ENCODE measurements around the gene GPRC5C. TPM values are rescaled to one million over a fixed set of nuclear protein-coding genes. Genes with fewer than 3 reads are reported as not detected.

GPRC5C gene
- total and polyA plus RNA-seq, 2 of the 13 experiments (the other 11 are each of a cell fraction or from before 2014, with no cell fraction given) = 85.6 to 300 TPM

DNA sequence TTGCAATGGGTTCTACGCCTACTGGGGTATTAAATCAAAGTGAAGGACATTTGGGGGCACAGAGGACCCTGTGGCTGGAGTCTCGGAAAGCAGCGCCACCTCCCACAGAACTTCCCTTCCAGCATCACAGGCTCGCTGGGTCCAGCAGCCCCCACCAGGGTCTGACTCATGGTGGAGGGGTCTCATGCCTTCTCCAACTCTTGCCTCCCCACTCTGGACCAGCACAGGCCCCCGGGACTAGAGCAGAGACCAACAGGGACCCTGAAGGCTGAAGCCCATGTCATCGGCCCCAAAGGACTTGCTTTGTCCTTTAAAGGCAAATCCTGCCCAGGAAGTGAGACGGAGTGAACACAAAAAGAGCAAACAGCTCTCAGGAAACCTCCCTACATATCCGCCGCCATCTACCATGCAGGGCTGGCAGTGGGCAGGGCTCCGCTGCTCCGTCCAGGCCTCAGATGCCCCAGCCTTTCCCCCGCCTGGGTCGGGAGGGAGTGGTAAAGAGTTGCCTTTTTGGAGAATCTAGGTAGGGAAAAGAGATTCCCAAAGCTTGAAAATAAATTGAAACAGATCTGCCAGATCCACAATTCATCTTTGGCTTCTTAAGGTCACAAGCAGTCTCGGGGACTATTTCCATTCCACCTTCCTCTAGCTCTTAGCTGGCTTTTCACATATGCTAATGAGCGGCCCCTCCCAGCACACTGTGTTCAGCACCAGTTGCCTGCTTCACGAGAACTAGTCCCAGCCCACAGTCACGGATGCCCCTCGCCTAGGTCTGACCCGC lies 2.1 kb upstream of the GPRC5C start (continued):
- TF ChIP-seq, protein P1, sequence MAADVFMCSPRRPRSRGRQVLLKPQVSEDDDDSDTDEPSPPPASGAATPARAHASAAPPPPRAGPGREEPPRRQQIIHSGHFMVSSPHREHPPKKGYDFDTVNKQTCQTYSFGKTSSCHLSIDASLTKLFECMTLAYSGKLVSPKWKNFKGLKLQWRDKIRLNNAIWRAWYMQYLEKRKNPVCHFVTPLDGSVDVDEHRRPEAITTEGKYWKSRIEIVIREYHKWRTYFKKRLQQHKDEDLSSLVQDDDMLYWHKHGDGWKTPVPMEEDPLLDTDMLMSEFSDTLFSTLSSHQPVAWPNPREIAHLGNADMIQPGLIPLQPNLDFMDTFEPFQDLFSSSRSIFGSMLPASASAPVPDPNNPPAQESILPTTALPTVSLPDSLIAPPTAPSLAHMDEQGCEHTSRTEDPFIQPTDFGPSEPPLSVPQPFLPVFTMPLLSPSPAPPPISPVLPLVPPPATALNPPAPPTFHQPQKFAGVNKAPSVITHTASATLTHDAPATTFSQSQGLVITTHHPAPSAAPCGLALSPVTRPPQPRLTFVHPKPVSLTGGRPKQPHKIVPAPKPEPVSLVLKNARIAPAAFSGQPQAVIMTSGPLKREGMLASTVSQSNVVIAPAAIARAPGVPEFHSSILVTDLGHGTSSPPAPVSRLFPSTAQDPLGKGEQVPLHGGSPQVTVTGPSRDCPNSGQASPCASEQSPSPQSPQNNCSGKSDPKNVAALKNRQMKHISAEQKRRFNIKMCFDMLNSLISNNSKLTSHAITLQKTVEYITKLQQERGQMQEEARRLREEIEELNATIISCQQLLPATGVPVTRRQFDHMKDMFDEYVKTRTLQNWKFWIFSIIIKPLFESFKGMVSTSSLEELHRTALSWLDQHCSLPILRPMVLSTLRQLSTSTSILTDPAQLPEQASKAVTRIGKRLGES (CRISPR knock-in tag; IDR thresholded peaks at IDR 0.05; ENCODE audit: borderline replicate concordance) = no peak; the same call in 1 of the 2 replicates
- TF ChIP-seq, protein P2, sequence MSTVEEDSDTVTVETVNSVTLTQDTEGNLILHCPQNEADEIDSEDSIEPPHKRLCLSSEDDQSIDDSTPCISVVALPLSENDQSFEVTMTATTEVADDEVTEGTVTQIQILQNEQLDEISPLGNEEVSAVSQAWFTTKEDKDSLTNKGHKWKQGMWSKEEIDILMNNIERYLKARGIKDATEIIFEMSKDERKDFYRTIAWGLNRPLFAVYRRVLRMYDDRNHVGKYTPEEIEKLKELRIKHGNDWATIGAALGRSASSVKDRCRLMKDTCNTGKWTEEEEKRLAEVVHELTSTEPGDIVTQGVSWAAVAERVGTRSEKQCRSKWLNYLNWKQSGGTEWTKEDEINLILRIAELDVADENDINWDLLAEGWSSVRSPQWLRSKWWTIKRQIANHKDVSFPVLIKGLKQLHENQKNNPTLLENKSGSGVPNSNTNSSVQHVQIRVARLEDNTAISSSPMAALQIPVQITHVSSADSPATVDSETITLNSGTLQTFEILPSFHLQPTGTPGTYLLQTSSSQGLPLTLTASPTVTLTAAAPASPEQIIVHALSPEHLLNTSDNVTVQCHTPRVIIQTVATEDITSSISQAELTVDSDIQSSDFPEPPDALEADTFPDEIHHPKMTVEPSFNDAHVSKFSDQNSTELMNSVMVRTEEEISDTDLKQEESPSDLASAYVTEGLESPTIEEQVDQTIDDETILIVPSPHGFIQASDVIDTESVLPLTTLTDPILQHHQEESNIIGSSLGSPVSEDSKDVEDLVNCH (CRISPR knock-in tag; IDR thresholded peaks at IDR 0.05) = 0 out of 2 replicates have a peak, but pooled peaks have one; percentile 67
- TF ChIP-seq POLR2AphosphoS5 (IDR thresholded peaks at IDR 0.05; ENCODE audit: low read depth, low read length) (peak; percentile 64; the same call in 1 of the 2 replicates), ZNF724P (CRISPR knock-in tag; IDR thresholded peaks at IDR 0.05; ENCODE audit: borderline replicate concordance) (no peak), RXRB (CRISPR knock-in tag; IDR thresholded peaks at IDR 0.05; ENCODE audit: borderline replicate concordance) (peak; percentile 51; the same call in 1 of the 2 replicates), XRCC5 (optimal IDR thresholded peaks at IDR 0.05; ENCODE audit: low read length) (peak; percentile 28), KMT2A (CRISPR knock-in tag; IDR thresholded peaks at IDR 0.05) (no peak; the same call in 1 of the 2 replicates), KMT2B (CRISPR knock-in tag; IDR thresholded peaks at IDR 0.05) (0 out of 2 replicates have a peak, but pooled peaks have one; percentile 6), ZFP36L2 (CRISPR knock-in tag; IDR thresholded peaks at IDR 0.05) (no peak), KDM5A (IDR thresholded peaks at IDR 0.05; ENCODE audit: borderline replicate concordance, low read length) (no peak), MTF1 (CRISPR knock-in tag; IDR thresholded peaks at IDR 0.05) (no peak), MIER2 (CRISPR knock-in tag; IDR thresholded peaks at IDR 0.05) (0 out of 2 replicates have a peak, but pooled peaks have one; percentile 10), THYN1 (CRISPR knock-in tag; IDR thresholded peaks at IDR 0.05; ENCODE audit: borderline replicate concordance, low read depth) (no peak), ZFP36L1 (CRISPR knock-in tag; IDR thresholded peaks at IDR 0.05) (no peak), RFX1 (IDR thresholded peaks at IDR 0.05) (no peak)
- TF ChIP-seq, protein P3, sequence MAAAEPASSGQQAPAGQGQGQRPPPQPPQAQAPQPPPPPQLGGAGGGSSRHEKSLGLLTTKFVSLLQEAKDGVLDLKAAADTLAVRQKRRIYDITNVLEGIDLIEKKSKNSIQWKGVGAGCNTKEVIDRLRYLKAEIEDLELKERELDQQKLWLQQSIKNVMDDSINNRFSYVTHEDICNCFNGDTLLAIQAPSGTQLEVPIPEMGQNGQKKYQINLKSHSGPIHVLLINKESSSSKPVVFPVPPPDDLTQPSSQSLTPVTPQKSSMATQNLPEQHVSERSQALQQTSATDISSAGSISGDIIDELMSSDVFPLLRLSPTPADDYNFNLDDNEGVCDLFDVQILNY (CRISPR knock-in tag; conservative IDR thresholded peaks at IDR 0.05) = no peak
- TF ChIP-seq, protein P4, sequence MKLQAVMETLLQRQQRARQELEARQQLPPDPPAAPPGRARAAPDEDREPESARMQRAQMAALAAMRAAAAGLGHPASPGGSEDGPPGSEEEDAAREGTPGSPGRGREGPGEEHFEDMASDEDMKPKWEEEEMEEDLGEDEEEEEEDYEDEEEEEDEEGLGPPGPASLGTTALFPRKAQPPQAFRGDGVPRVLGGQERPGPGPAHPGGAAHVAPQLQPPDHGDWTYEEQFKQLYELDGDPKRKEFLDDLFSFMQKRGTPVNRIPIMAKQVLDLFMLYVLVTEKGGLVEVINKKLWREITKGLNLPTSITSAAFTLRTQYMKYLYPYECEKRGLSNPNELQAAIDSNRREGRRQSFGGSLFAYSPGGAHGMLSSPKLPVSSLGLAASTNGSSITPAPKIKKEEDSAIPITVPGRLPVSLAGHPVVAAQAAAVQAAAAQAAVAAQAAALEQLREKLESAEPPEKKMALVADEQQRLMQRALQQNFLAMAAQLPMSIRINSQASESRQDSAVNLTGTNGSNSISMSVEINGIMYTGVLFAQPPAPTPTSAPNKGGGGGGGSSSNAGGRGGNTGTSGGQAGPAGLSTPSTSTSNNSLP (IDR thresholded peaks at IDR 0.05; ENCODE audit: low read depth, low read length) = no peak
- TF ChIP-seq, protein P5, sequence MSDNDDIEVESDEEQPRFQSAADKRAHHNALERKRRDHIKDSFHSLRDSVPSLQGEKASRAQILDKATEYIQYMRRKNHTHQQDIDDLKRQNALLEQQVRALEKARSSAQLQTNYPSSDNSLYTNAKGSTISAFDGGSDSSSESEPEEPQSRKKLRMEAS (IDR thresholded peaks at IDR 0.05) = peak; percentile 44; the same call in 1 of the 2 replicates
- TF ChIP-seq, protein P6, sequence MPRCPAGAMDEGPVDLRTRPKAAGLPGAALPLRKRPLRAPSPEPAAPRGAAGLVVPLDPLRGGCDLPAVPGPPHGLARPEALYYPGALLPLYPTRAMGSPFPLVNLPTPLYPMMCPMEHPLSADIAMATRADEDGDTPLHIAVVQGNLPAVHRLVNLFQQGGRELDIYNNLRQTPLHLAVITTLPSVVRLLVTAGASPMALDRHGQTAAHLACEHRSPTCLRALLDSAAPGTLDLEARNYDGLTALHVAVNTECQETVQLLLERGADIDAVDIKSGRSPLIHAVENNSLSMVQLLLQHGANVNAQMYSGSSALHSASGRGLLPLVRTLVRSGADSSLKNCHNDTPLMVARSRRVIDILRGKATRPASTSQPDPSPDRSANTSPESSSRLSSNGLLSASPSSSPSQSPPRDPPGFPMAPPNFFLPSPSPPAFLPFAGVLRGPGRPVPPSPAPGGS (CRISPR knock-in tag; IDR thresholded peaks at IDR 0.05) = no peak

All from HepG2 (cell line).